ENCODE data around the gene ZMYM4.
"Not testable (repeated sequence)": the region's sequence is repeated elsewhere in the genome, so short reads cannot be mapped to it uniquely, and the experiment has no call there.

ZMYM4 gene

GRCh38 chr1:35268282-35269200 lies at the start of gene ZMYM4:
Gene ZMYM4, plus strand, starts transcription at chr1:35268709. Its CDS starts 338 bp downstream, at chr1:35269047.
- DNase-seq = peak; percentile 95 to 97

GRCh38 chr1:35220976-35221375 lies 47.5 kb upstream of the ZMYM4 start:
- peak; percentile 3 to 10 for DNase-seq

GRCh38 chr1:35222322-35223083 lies 46.0 kb upstream of the ZMYM4 start:
- no peak for DNase-seq

GRCh38 chr1:35223084-35223630 lies 45.4 kb upstream of the ZMYM4 start:
- no peak for DNase-seq

- DNase-seq = no peak
Observed at GRCh38 chr1:35226546-35226945, 42.0 kb upstream of the ZMYM4 start.

GRCh38 chr1:35229587-35230360 lies 38.7 kb upstream of the ZMYM4 start:
- no peak for DNase-seq

GRCh38 chr1:35231287-35231686 lies 37.2 kb upstream of the ZMYM4 start:
- DNase-seq = no peak

- not testable (repeated sequence) for DNase-seq
Observed at GRCh38 chr1:35236772-35237171, 31.7 kb upstream of the ZMYM4 start.

- DNase-seq = peak; percentile 80 to 86
Observed at GRCh38 chr1:35243691-35244090, 24.8 kb upstream of the ZMYM4 start.

GRCh38 chr1:35247256-35247655 lies 21.3 kb upstream of the ZMYM4 start:
- no peak for DNase-seq

GRCh38 chr1:35253941-35254340 lies 14.6 kb upstream of the ZMYM4 start:
- DNase-seq = no peak

GRCh38 chr1:35255276-35255675 lies 13.2 kb upstream of the ZMYM4 start:
- no peak for DNase-seq

GRCh38 chr1:35259561-35259960 lies 8.9 kb upstream of the ZMYM4 start:
- no peak for DNase-seq

GRCh38 chr1:35261412-35262120 lies 6.9 kb upstream of the ZMYM4 start:
- no peak for DNase-seq

- DNase-seq = no peak
Observed at GRCh38 chr1:35264035-35264434, 4.5 kb upstream of the ZMYM4 start.

- DNase-seq = peak; percentile 22 to 32
Observed at GRCh38 chr1:35264871-35265270, 3.6 kb upstream of the ZMYM4 start.

- DNase-seq = no peak
Observed at GRCh38 chr1:35266306-35266705, 2.2 kb upstream of the ZMYM4 start.

GRCh38 chr1:35269201-35269988 lies 886 bp downstream of the ZMYM4 start:
- DNase-seq = peak; percentile 29 to 46

- DNase-seq = no peak
Observed at GRCh38 chr1:35269989-35270289, 1.4 kb downstream of the ZMYM4 start.

GRCh38 chr1:35270836-35271235 lies 2.3 kb downstream of the ZMYM4 start:
- peak; percentile 63 to 81 for DNase-seq

- peak in 1 of 2 donors; percentile 20 for DNase-seq
Observed at GRCh38 chr1:35274197-35274596, 5.7 kb downstream of the ZMYM4 start.

Measured in inflammatory macrophage treated with lipopolysaccharide for 1 hour (primary cell).